Uterus (tissue), 2 donors: Measurements from ENCODE around the gene ADAMTS10.

Experiments
- CTCF ChIP-seq, 4 experiments: fragments of 200-600 bp in 2 of 4; fragments of 450-650 bp in 2 of 4; sonication (generic) in 2 of 4; IDR thresholded peaks; one replicate each; pipeline ENCODE4 v1.5.1; 2016 to 2019; ENCODE audit warnings: antibody characterized with exemption in 4 of 4, mild to moderate bottlenecking in 2 of 4, moderate library complexity in 1 of 4
- POLR2A ChIP-seq, 2 donors: fragments of 450-650 bp; IDR thresholded peaks; one replicate each; pipeline ENCODE4 v1.6.1; 2016; ENCODE audit warnings: antibody characterized with exemption in 2 of 2, mild to moderate bottlenecking in 1 of 2, moderate library complexity in 1 of 2

- TF ChIP-seq POLR2A (IDR thresholded peaks at IDR 0.05) (no peak), CTCF (IDR thresholded peaks at IDR 0.05) (no peak)
These were observed 27.6 kb upstream of the ADAMTS10 start for GRCh38 chr19:8638078-8638619.
